Stimulated activated CD4-positive, alpha-beta T cell treated with anti-CD3 and anti-CD28 coated beads, Interleukin-15, amount 100 ng/mL, for 1 hour (primary cell): ENCODE data around the gene UST.
"Not testable (repeated sequence)": the region's sequence is repeated elsewhere in the genome, so short reads cannot be mapped to it uniquely, and the experiment has no call there.

Source experiments
- DNase-seq, 2 donors: peaks; one replicate each; pipeline ENCODE4 v3.0.0-alpha.2; 2020; ENCODE audit warnings: low read depth in 1 of 2, low spot score in 1 of 2

The UST gene

DNA sequence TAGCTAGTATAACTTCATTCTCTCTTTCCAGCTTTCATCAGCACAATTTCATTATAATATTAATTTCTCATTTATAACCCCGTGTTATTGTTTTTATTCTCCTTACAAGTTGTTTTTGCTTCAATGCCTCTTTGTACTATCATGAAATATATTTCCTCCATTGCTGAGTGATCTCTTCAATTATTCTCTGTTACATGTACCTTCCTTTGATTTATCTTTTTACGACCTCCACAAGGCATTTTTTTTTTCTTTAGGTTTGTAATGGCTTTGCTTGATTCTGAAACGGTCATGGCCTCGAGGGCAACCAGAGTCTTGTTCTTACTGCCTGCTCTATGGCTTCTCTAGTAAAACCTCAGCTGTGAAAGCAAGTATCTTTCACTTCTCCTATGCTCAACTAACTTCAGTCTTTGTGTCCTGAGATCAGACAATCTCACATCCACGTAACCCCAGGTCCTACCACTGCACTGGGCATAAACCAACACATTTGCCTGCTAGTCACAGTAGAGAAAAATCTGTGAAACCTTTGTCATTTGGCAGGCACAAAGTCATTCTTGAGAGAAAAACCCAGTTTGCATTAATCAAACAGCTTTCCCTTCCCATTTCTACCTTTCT is 119.9 kb downstream of the UST start:
- DNase-seq = no peak

GRCh38 chr6:148867862-148868261 is 121.0 kb downstream of the UST start:
- no peak for DNase-seq

DNA sequence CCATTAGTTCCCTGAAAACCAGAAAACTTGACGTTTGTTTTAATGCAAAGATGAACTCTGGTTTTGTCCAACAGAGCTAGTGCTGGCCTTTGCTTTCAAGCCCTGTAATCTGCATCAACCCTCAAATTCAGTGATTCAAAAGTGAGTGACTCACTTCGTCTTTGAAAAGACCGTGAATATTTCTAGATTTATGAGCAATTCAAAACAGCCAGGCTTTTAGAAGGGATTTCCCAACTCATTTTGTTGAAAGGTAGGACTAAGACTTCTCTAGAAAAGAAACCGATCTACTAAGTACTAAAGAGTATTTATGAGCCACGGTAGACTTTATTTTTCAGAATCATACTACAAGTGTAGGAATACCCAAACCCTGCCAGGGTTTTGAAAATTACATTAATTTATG is 121.5 kb downstream of the UST start:
- no peak for DNase-seq

GRCh38 chr6:148868901-148869300 is 122.1 kb downstream of the UST start:
- no peak for DNase-seq

- DNase-seq = no peak
Observed at GRCh38 chr6:148869585-148869984, 122.8 kb downstream of the UST start.

DNA sequence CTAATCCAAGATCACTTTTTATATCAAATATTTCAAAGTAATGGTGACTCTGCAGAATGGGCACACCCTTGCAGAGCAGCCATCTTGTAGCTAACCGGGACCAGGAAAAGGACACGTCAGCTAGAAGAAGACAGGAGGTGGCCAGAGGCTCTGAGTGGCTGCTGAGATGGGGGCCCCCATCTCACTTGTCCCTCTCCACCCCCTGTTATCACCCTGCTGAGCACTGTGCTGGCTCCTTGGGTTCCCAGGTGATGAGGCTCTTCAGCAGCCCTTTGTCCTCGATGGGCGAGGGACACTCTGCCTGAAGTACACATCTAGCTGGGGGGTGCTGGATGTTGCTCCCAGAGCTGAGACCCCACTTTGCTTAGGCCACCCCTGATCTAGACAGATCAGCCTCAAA is 126.3 kb downstream of the UST start:
- no peak for DNase-seq

- DNase-seq = no peak
Observed at GRCh38 chr6:148873868-148874267, 127.0 kb downstream of the UST start.

DNA sequence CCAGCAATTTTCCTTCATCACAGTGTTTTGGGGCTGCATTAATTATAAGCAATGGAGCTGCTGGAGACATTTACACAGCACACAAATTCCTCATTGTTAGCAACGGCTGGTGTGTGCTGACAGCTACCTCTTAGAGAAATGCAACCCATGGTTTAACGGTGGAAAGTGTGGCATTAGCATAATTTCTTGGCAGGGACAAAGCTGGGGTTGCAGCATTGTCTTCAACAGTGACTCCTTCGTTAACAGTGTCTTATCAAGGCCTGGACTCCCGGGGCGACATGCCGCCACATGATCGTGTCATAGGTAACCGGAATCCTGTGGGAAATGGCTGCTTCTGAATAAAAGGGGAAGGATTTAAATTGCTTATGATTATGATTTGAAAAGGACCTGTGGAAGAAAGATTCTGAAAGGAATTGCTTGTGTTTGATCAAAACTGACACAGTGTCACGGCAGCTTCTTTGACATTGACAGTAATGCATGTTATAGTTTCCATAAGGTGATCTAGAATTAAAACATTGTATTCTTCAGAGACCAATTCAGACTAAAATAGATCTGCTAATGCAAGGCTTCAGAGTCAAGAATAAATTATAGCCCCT is 128.0 kb downstream of the UST start:
- DNase-seq = no peak

- no peak for DNase-seq
Observed at GRCh38 chr6:148878683-148879082, 131.9 kb downstream of the UST start.

DNA sequence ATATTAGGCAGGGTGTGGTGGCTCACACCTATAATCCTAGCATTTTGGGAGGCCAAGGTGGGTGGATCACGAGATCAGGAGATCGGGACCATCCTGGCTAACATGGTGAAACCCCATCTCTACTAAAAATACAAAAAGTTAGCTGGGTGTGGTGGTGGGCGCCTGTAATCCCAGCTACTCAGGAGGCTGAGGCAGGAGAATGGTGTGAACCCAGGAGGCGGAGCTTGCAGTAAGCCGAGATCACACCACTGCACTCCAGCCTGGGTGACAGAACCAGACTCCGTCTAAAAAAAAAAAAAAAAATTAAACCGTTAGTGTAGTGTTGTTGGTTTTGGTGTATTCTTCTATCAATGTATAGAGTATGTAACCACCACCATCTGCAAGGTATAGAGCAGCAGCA is 133.9 kb downstream of the UST start:
- not testable (repeated sequence) for DNase-seq

GRCh38 chr6:148881593-148882311 is 134.9 kb downstream of the UST start:
- no peak for DNase-seq

DNA sequence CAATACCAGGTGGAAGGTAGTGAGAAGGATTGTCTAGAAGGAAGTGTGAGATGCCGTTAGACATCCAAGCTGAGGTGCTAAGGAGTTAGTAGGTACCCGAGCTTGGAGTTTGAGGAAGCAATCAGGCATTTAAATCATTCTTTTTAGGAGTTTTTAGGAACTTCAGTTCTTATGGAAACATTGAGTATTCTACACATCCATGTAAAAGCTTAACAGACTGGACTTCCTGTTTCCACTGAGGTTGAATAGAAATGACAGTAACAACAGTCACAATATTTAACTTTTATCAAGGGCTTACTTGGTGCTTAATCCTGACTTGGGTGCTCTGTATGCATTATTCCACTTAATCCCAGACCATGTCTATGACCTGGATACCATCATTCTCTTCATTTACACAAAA is 136.4 kb downstream of the UST start:
- no peak for DNase-seq

DNA sequence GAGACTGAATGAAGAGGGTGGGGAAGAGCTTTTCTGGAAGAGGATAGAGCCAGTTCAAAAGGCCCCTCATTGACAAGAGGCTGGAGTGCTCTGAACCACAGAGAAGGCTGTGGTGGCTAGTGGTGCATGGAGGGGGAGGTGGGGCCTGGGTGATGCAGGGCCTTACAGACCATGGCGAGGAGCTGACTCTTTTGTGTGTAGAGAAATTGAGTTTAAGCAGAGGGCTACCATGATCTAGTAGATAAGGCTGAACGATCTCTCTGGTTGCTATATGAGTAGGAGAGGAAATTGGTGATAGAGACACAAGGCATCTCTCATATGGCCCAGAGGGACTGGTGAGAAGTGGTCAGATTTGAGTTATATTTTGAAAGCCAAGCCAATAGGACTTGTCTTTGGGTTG is 137.6 kb downstream of the UST start:
- no peak for DNase-seq

DNA sequence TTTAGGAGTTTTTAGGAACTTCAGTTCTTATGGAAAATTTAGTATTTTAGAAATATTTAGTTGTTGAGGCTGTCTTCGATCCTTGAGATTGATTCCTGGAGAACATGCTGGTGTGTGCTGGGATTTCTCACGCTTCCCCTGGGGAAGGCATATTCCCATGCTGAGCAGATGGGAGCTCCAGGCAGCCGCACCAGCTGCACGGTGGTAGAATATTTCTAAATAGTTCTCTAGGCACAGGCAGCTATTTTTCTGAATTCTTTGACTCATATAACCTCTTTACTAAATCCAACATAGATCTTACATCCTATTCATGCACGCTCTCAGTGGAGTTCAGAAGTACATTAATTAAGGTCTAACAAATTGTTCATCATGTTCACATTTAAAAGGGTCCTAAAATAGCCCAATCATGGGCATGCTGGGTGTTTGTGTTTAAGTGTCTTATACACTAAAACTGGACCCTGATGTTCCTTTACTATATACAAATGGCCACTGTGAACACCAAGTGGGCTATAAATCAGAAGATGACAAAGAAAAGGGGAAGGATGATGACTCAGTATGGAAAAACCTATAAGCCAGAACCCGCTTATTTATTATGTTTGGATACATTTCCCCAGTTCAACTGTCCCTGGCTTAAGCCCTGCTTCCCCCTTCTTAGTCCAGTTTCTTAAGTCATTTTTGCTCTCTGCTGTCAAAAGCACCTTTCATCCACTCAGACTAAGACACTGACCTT is 138.5 kb downstream of the UST start:
- no peak for DNase-seq

GRCh38 chr6:148885925-148886845 is 139.4 kb downstream of the UST start:
- DNase-seq = no peak

DNA sequence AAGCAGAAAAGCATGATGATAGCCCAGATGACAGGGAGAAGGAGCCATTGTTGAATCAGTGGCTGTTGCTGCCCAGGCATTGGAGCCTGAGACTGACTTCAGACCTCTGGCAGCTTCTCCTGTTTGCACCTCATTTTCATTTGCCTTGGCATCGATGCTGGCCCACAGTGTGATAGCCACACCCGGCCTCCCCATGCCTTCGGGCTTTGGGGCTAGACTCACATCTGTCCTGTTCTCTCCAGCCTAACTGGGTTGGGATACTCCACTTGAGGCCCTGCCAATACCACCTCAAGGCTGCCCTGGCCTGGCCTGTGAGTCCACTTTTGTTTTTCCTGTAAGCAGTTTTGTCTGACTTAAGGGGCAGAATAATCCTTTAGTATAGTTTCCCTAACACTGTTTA is 140.4 kb downstream of the UST start:
- no peak for DNase-seq

DNA sequence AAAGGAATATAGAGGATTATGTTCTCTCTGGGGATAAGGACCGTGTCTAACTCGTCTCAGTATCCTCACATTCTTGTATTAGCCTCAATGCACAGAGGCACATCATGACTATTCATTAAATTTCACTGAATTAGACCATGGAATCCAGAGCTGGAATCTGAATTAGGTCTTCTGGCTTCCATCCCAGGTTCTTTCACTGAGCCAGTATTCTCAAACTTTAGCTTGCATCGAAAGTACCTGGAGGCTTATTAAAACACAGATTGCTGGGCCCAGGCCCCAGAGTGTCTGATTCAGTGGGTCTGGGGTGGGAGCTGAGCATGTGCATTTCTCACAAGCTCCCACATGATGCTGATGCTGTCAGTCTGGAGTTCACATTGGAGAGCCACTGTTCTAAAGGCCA is 142.0 kb downstream of the UST start:
- no peak for DNase-seq

GRCh38 chr6:148890096-148890495 is 143.3 kb downstream of the UST start:
- no peak for DNase-seq

- no peak for DNase-seq
Observed at GRCh38 chr6:148890652-148891404, 144.0 kb downstream of the UST start.

- DNase-seq = no peak
Observed at GRCh38 chr6:148891405-148891783, 144.6 kb downstream of the UST start.
